ENCODE results near the gene OR13J1. TPM values are rescaled to one million over a fixed set of nuclear protein-coding genes. Genes with fewer than 3 reads are reported as not detected.
A peak's percentile ranks its signal among the peaks of the same experiment; 100 is the strongest.

The OR13J1 gene
- polyA plus RNA-seq, 2 of the 4 experiments (the other 2 are of a cell fraction), result not detected

DNA sequence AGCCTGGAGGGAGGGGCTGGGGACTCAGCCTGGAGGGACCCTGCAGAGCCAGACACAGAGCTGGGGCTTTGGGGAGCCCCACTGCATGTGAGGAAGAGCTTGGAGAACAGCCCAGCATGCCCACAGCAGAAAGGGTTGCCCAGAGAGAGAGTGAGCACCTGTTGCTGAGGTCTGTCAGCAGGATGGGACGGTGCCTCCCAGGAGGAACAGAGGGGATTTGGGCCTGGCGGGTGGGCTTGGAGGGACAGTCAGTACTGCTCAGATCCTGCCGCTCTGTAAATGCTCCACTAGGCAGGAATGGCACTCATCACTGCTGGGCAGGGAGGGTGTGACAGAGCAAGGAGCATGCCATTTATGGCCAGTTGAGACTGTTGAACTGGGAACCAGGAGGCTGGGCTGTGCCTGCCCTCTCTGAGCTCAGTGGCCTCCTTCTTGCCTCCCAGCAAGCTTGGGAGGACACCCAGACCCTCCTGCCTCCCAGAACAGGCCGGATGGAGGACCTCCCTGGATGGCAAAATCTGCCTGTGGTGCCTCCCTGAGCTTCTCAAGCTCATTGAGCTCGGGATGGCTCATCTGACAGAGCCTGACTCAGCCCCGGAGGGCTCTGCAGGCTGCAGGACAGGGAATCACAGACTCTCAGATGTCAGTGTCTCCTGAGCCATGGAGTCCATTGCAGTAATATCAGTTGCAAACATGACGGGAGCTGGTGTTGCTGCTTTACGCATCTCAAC lies 35.0 kb upstream of the OR13J1 start:
- ChIA-PET CTCF (interaction anchor here (0.7 to 13.7 kb wide), 17 partner anchors 9 to 118 kb away, joined by 3 to 243 read pairs (median 6); no protein-coding TSS in a partner anchor), POLR2A (interaction anchor here (0.5 to 1.7 kb wide), 4 partner anchors 19 to 173 kb away, joined by 3 to 7 read pairs (median 6); partner anchors contain the start of genes CREB3 and TLN1)
- TF ChIP-seq, protein P1, sequence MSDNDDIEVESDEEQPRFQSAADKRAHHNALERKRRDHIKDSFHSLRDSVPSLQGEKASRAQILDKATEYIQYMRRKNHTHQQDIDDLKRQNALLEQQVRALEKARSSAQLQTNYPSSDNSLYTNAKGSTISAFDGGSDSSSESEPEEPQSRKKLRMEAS (IDR thresholded peaks at IDR 0.05), result no peak
- no peak for TF ChIP-seq ZC3H11A (IDR thresholded peaks at IDR 0.05)
- no peak for FAIRE-seq
- Histone ChIP-seq H3K4me2 (peak overlapping the region; percentile 68), H3K9me3 (no peaks in the 10 kb centered on the region), H3K4me1 (peaks cover 50% of the 10 kb centered on the region), H3K4me3 (no peak overlapping the region), H3K27ac (peak overlapping the region; percentile 93 to 99)
- peak in 1 of 2 experiments; percentile 25 for DNase-seq (ENCODE audit: low read depth in 1 of 2, low spot score in 1 of 2)
- WGBS (ENCODE audit: missing lambda C conversion rate), result 68% methylated on average over 7 of the region's 8 CpGs
- peak; percentile 15 to 26; a peak in 3 of 6 replicates for ATAC-seq

- no peaks in the 10 kb centered on the region for H3K9me3 ChIP-seq
- no peak overlapping the region for H3K4me2 ChIP-seq
- ChIA-PET CTCF (interaction anchor here (1.4 to 13.7 kb wide), 8 partner anchors 13 to 119 kb away, joined by 5 to 243 read pairs (median 12); no protein-coding TSS in a partner anchor), POLR2A (interaction anchor here (1.7 kb wide), 1 partner anchor 41 kb away, joined by 7 read pairs; no protein-coding TSS in a partner anchor)
- H3K4me3 ChIP-seq, result no peak overlapping the region
- peak overlapping the region; percentile 93 to 99; a peak in 4 of 6 replicates for H3K27ac ChIP-seq
- TF ChIP-seq ZC3H11A (IDR thresholded peaks at IDR 0.05) (no peak), KDM5A (IDR thresholded peaks at IDR 0.05) (no peak), MAZ (IDR thresholded peaks at IDR 0.05; ENCODE audit: borderline replicate concordance, low read depth, low read length) (no peak), FOSL2 (IDR thresholded peaks at IDR 0.05) (no peak), FOSL2 (CRISPR knock-in tag; IDR thresholded peaks at IDR 0.05) (no peak), MAFK (IDR thresholded peaks at IDR 0.05; ENCODE audit: partially characterized antibody) (no peak), BCL3 (IDR thresholded peaks at IDR 0.05) (no peak), NPAS2 (CRISPR knock-in tag; IDR thresholded peaks at IDR 0.05; ENCODE audit: borderline replicate concordance) (no peak), RNF2 (IDR thresholded peaks at IDR 0.05; ENCODE audit: borderline replicate concordance, low read depth) (no peak), JUNB (IDR thresholded peaks at IDR 0.05) (no peak), ZNF302 (CRISPR knock-in tag; IDR thresholded peaks at IDR 0.05) (no peak), ZSCAN20 (CRISPR knock-in tag; IDR thresholded peaks at IDR 0.05) (no peak), MYC (IDR thresholded peaks at IDR 0.05; ENCODE audit: borderline replicate concordance, low read length) (no peak), KDM1A (IDR thresholded peaks at IDR 0.05; ENCODE audit: low read depth) (no peak), POLR2A (IDR thresholded peaks at IDR 0.05; ENCODE audit: low read length) (no peak), HOXB5 (CRISPR knock-in tag; IDR thresholded peaks at IDR 0.05) (no peak)
- TF ChIP-seq, protein P1 (IDR thresholded peaks at IDR 0.05), result no peak
- TF ChIP-seq, protein P2, sequence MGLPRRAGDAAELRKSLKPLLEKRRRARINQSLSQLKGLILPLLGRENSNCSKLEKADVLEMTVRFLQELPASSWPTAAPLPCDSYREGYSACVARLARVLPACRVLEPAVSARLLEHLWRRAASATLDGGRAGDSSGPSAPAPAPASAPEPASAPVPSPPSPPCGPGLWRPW (IDR thresholded peaks at IDR 0.05), result no peak
- TF ChIP-seq, protein P3, sequence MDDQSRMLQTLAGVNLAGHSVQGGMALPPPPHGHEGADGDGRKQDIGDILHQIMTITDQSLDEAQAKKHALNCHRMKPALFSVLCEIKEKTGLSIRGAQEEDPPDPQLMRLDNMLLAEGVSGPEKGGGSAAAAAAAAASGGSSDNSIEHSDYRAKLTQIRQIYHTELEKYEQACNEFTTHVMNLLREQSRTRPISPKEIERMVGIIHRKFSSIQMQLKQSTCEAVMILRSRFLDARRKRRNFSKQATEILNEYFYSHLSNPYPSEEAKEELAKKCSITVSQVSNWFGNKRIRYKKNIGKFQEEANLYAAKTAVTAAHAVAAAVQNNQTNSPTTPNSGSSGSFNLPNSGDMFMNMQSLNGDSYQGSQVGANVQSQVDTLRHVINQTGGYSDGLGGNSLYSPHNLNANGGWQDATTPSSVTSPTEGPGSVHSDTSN (IDR thresholded peaks at IDR 0.05), result no peak
- DNase-seq (ENCODE audit: low read depth in 1 of 2, low spot score in 1 of 2), result no peak
- no peak for ATAC-seq
- WGBS (ENCODE audit: missing lambda C conversion rate), result 93% methylated on average over 8 of the region's 8 CpGs
- H3K4me1 ChIP-seq, result peaks cover 50% of the 10 kb centered on the region
- FAIRE-seq, result no peak
Measured at GRCh38 chr9:35904338-35904737, 34.1 kb upstream of the OR13J1 start.

DNA sequence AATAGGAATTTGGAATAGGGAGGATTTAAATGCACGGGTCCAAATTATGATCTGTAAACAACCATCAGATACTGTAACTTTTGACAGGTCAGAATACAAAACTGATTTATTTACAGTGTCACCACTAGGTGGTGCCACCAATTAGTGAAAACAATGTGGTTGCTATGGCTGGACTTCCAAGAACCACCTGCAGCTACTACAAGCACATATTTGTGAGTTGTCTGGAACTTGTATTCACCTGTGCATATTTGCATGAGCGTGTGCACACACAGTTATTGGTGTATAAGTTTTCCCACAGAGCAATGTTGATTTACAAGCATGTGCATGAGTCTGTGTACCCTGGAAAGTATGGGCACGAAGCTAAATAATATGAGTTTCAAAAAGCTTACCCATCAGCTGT lies 32.8 kb upstream of the OR13J1 start:
- Histone ChIP-seq H3K4me2 (no peak overlapping the region), H3K9me3 (no peaks in the 10 kb centered on the region), H3K4me1 (peaks cover 38% of the 10 kb centered on the region), H3K4me3 (no peak overlapping the region), H3K27ac (peak overlapping the region in 1 of 2 experiments; percentile 25; a peak in 2 of 6 replicates)
- CTCF ChIA-PET, result interaction anchor here (0.5 to 13.7 kb wide), 41 partner anchors 9 to 695 kb away, joined by 3 to 243 read pairs (median 4); partner anchors contain the start of genes HINT2 and SPAG8
- DNase-seq (ENCODE audit: low read depth in 1 of 2, low spot score in 1 of 2) (peak; percentile 74 to 79), FAIRE-seq (peak; percentile 92), ATAC-seq (peak in 1 of 2 experiments; percentile 17; a peak in 1 of 6 replicates)
- POLR2A ChIA-PET, result interaction anchor here (0.5 to 1.8 kb wide), 4 partner anchors 43 to 1737 kb away, joined by 3 to 9 read pairs (median 4); partner anchors contain the start of gene CLTA
- 31% methylated on average over 3 of the region's 3 CpGs for WGBS (ENCODE audit: missing lambda C conversion rate)
- TF ChIP-seq, protein P4, sequence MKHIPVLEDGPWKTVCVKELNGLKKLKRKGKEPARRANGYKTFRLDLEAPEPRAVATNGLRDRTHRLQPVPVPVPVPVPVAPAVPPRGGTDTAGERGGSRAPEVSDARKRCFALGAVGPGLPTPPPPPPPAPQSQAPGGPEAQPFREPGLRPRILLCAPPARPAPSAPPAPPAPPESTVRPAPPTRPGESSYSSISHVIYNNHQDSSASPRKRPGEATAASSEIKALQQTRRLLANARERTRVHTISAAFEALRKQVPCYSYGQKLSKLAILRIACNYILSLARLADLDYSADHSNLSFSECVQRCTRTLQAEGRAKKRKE (CRISPR knock-in tag; IDR thresholded peaks at IDR 0.05; ENCODE audit: low read depth), result no peak
- TF ChIP-seq, protein P5, sequence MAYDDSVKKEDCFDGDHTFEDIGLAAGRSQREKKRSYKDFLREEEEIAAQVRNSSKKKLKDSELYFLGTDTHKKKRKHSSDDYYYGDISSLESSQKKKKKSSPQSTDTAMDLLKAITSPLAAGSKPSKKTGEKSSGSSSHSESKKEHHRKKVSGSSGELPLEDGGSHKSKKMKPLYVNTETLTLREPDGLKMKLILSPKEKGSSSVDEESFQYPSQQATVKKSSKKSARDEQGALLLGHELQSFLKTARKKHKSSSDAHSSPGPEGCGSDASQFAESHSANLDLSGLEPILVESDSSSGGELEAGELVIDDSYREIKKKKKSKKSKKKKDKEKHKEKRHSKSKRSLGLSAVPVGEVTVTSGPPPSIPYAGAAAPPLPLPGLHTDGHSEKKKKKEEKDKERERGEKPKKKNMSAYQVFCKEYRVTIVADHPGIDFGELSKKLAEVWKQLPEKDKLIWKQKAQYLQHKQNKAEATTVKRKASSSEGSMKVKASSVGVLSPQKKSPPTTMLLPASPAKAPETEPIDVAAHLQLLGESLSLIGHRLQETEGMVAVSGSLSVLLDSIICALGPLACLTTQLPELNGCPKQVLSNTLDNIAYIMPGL (CRISPR knock-in tag; IDR thresholded peaks at IDR 0.05; ENCODE audit: borderline replicate concordance), result no peak
- TF ChIP-seq RAD21 (conservative IDR thresholded peaks at IDR 0.05 in 1 of 2, IDR thresholded peaks at IDR 0.05 in 1 of 2) (peak; percentile 85 to 86), CBX8 (IDR thresholded peaks at IDR 0.05) (no peak), SMC3 (IDR thresholded peaks at IDR 0.05) (peak; percentile 84), CEBPB (IDR thresholded peaks at IDR 0.05) (no peak)

Data from A549 (cell line).